Activated B cell treated with CpG ODN at 0.5 μM for 24 hours (primary cell): ENCODE results near the gene HGF. TPM values are rescaled to one million over a fixed set of nuclear protein-coding genes. Genes with fewer than 3 reads are reported as not detected.

Experiments used
- ATAC-seq: fragments of 200-7000 bp; cut with Tn5 transposase; one replicate; pipeline ENCODE4 v1.10.0; 2021; ENCODE audit warnings: low read depth, mild to moderate bottlenecking, moderate library complexity
- CTCF ChIA-PET: fragments of 350-600 bp; sonication (Branson Sonifier 250); formaldehyde crosslinking; loops from one replicate; lab custom pipeline; 2021; ENCODE audit warnings: antibody characterized with exemption; lab: Charles Lee
- POLR2A ChIA-PET: fragments of 350-600 bp; sonication (Branson Sonifier 250); formaldehyde crosslinking; loops from one replicate; lab custom pipeline; 2021; ENCODE audit warnings: antibody characterized with exemption; lab: Charles Lee
- DNase-seq: peaks from one replicate; pipeline ENCODE4 v3.0.0; 2022
- H3K27ac Mint-ChIP-seq: one replicate; pipeline ENCODE4 v1.8.0; 2020; ENCODE audit warnings: mixed read lengths
- H3K27me3 Mint-ChIP-seq: one replicate; pipeline ENCODE4 v1.8.0; 2021; ENCODE audit warnings: mixed read lengths
- H3K36me3 Mint-ChIP-seq: one replicate; pipeline ENCODE4 v1.8.0; 2021; ENCODE audit warnings: low read depth, mixed read lengths
- H3K4me1 Mint-ChIP-seq: one replicate; pipeline ENCODE4 v1.8.0; 2021; ENCODE audit warnings: mixed read lengths
- H3K4me3 Mint-ChIP-seq: one replicate; pipeline ENCODE4 v1.8.0; 2020; ENCODE audit warnings: mild to moderate bottlenecking, mixed read lengths
- H3K9me3 Mint-ChIP-seq: one replicate; pipeline ENCODE4 v1.8.0; 2020; ENCODE audit warnings: mixed read lengths
- intact Hi-C: fragments of 100-400 bp; cut with micrococcal nuclease; formaldehyde crosslinking; loops from one replicate; pipeline ENCODE4 v1.15.1; 2024
- total RNA-seq: library from RNA; stranded (reverse); gene quantifications from 2 replicates; pipeline ENCODE4 v1.2.3, GENCODE V29; 2022
- TF ChIP-seq, protein P1 (sequence below): fragments of 200-600 bp; IDR thresholded peaks from one replicate; pipeline ENCODE4 v1.8.0; 2022; ENCODE audit warnings: antibody characterized with exemption, mild to moderate bottlenecking

Gene HGF
- total RNA-seq, 1 donor from 2014 or later: not detected

DNA sequence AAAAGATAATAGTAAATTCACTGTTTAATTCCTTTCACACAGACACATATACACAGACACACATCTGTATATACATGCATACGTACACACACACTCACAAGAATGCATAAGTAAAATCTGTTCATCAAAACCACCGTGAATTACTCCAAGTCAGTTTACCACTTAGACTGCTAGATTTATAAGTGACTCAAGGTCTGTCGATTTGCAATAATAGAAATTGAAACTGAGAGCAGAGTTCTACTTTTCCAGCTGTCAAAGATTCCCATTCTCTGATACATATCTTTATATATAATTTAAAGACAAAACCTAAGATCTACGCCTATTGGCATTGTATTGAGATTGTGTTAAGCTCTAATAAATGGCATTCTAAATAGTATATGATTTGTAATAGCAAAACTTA, 9.9 kb upstream of the HGF start:
- H3K4me3 Mint-ChIP-seq: no peak overlapping the region

GRCh38 chr7:81777697-81778096, 7.8 kb upstream of the HGF start:
- H3K4me3 Mint-ChIP-seq: no peak overlapping the region
- TF ChIP-seq, protein P1, sequence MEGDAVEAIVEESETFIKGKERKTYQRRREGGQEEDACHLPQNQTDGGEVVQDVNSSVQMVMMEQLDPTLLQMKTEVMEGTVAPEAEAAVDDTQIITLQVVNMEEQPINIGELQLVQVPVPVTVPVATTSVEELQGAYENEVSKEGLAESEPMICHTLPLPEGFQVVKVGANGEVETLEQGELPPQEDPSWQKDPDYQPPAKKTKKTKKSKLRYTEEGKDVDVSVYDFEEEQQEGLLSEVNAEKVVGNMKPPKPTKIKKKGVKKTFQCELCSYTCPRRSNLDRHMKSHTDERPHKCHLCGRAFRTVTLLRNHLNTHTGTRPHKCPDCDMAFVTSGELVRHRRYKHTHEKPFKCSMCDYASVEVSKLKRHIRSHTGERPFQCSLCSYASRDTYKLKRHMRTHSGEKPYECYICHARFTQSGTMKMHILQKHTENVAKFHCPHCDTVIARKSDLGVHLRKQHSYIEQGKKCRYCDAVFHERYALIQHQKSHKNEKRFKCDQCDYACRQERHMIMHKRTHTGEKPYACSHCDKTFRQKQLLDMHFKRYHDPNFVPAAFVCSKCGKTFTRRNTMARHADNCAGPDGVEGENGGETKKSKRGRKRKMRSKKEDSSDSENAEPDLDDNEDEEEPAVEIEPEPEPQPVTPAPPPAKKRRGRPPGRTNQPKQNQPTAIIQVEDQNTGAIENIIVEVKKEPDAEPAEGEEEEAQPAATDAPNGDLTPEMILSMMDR: no peak
- intact Hi-C loops: no loop called here
- no peaks in the 10 kb centered on the region for H3K9me3 Mint-ChIP-seq
- ATAC-seq (no peak), DNase-seq (no peak)
- H3K27me3 Mint-ChIP-seq: no peaks in the 10 kb centered on the region
- H3K27ac Mint-ChIP-seq: no peak overlapping the region
- H3K4me1 Mint-ChIP-seq: no peaks in the 10 kb centered on the region
- H3K36me3 Mint-ChIP-seq: no peaks in the 10 kb centered on the region
- ChIA-PET POLR2A (no interaction called here), CTCF (no interaction called here)

More for the DNA sequence above, 9.9 kb upstream of the HGF start:
- Mint-ChIP-seq H3K27ac (no peak overlapping the region), H3K36me3 (no peaks in the 10 kb centered on the region), H3K27me3 (no peaks in the 10 kb centered on the region), H3K9me3 (no peaks in the 10 kb centered on the region), H3K4me1 (no peaks in the 10 kb centered on the region)
- ATAC-seq (no peak), DNase-seq (no peak)
- TF ChIP-seq, protein P1: no peak
- ChIA-PET CTCF (no interaction called here), POLR2A (no interaction called here)
- intact Hi-C loops: no loop called here

GRCh38 chr7:81776948-81777630, 7.2 kb upstream of the HGF start:
- no peak for DNase-seq
- no peaks in the 10 kb centered on the region for H3K9me3 Mint-ChIP-seq
- H3K27me3 Mint-ChIP-seq: no peaks in the 10 kb centered on the region
- intact Hi-C loops: no loop called here
- no peaks in the 10 kb centered on the region for H3K4me1 Mint-ChIP-seq
- H3K4me3 Mint-ChIP-seq: no peak overlapping the region
- POLR2A ChIA-PET: no interaction called here
- no peaks in the 10 kb centered on the region for H3K36me3 Mint-ChIP-seq
- no peak for ATAC-seq
- H3K27ac Mint-ChIP-seq: no peak overlapping the region
- TF ChIP-seq, protein P1: no peak
- CTCF ChIA-PET: no interaction called here

- Mint-ChIP-seq H3K27me3 (no peaks in the 10 kb centered on the region), H3K27ac (no peak overlapping the region), H3K4me3 (no peak overlapping the region), H3K4me1 (no peaks in the 10 kb centered on the region), H3K9me3 (no peaks in the 10 kb centered on the region), H3K36me3 (no peaks in the 10 kb centered on the region)
- ChIA-PET CTCF (no interaction called here), POLR2A (no interaction called here)
- intact Hi-C loops: no loop called here
- ATAC-seq (no peak), DNase-seq (no peak)
- TF ChIP-seq, protein P1: no peak
Observed at GRCh38 chr7:81776161-81776560, 6.3 kb upstream of the HGF start.

GRCh38 chr7:81775560-81775959, 5.7 kb upstream of the HGF start:
- DNase-seq (no peak), ATAC-seq (no peak)
- H3K4me1 Mint-ChIP-seq: no peaks in the 10 kb centered on the region
- TF ChIP-seq, protein P1: no peak
- no peak overlapping the region for H3K4me3 Mint-ChIP-seq
- POLR2A ChIA-PET: no interaction called here
- CTCF ChIA-PET: no interaction called here
- H3K36me3 Mint-ChIP-seq: no peaks in the 10 kb centered on the region
- no peaks in the 10 kb centered on the region for H3K9me3 Mint-ChIP-seq
- no peak overlapping the region for H3K27ac Mint-ChIP-seq
- intact Hi-C loops: no loop called here
- H3K27me3 Mint-ChIP-seq: no peaks in the 10 kb centered on the region
